ENCODE results near the gene HCST. TPM values are rescaled to one million over a fixed set of nuclear protein-coding genes. Genes with fewer than 3 reads are reported as not detected.
A peak's percentile ranks its signal among the peaks of the same experiment; 100 is the strongest.

The HCST gene
- total and polyA plus RNA-seq, 2 of the 13 experiments (the other 11 are each of a cell fraction or from before 2014, with no cell fraction given): 0.24 to 1.2 TPM

DNA sequence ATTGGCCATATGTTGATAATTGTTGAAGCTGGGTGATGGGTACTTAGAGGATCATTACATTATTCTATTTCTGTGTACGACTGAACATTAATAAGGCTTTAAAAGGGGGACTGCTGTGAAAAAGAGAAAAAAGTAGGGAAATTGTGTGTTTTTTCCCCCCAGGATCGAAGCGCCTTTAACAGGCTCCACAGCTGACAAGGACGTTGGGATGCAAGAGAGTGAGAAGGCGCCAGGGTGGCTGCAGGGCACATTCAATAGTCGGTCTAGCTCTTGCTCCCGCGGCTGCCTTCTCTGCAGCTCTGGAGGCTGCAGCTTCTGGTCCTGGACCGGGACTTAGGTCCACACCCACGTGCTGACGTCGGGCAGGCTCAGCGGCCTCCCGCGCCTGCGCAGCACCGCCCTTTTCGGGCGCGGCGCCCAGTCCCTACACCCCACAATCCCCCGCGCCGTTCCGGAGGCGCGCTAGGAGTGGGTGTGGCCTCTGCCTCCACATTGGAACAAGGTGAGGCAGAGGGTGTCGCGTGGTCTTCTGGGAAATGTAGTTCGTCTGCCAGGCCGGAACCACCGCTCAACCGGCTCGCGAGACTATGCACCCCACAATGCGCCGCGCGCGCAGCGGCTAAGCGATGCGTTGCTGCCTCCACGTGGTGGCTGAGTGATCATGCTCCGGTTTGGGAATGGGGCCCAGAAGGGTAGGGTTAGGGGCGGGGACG is 29.0 kb downstream of the HCST start:
- peak overlapping the region; percentile 85 for H2AFZ ChIP-seq (ENCODE audit: low read length)
- H3K4me3 ChIP-seq (replicated peaks in 1 of 3; ENCODE audit: insufficient read depth in 1 of 3, low read depth in 2 of 3, low read length in 3 of 3): peak overlapping the region; percentile 7 to 61 (median 38); a peak in 4 of 6 replicates
- peak; percentile 98 for FAIRE-seq
- no peak; the same call in 1 of the 2 replicates for TF ChIP-seq RCOR2 (CRISPR knock-in tag; IDR thresholded peaks at IDR 0.05)
- TF ChIP-seq, protein P1, sequence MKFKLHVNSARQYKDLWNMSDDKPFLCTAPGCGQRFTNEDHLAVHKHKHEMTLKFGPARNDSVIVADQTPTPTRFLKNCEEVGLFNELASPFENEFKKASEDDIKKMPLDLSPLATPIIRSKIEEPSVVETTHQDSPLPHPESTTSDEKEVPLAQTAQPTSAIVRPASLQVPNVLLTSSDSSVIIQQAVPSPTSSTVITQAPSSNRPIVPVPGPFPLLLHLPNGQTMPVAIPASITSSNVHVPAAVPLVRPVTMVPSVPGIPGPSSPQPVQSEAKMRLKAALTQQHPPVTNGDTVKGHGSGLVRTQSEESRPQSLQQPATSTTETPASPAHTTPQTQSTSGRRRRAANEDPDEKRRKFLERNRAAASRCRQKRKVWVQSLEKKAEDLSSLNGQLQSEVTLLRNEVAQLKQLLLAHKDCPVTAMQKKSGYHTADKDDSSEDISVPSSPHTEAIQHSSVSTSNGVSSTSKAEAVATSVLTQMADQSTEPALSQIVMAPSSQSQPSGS (CRISPR knock-in tag; IDR thresholded peaks at IDR 0.05): peak; percentile 77
- TF ChIP-seq, protein P2, sequence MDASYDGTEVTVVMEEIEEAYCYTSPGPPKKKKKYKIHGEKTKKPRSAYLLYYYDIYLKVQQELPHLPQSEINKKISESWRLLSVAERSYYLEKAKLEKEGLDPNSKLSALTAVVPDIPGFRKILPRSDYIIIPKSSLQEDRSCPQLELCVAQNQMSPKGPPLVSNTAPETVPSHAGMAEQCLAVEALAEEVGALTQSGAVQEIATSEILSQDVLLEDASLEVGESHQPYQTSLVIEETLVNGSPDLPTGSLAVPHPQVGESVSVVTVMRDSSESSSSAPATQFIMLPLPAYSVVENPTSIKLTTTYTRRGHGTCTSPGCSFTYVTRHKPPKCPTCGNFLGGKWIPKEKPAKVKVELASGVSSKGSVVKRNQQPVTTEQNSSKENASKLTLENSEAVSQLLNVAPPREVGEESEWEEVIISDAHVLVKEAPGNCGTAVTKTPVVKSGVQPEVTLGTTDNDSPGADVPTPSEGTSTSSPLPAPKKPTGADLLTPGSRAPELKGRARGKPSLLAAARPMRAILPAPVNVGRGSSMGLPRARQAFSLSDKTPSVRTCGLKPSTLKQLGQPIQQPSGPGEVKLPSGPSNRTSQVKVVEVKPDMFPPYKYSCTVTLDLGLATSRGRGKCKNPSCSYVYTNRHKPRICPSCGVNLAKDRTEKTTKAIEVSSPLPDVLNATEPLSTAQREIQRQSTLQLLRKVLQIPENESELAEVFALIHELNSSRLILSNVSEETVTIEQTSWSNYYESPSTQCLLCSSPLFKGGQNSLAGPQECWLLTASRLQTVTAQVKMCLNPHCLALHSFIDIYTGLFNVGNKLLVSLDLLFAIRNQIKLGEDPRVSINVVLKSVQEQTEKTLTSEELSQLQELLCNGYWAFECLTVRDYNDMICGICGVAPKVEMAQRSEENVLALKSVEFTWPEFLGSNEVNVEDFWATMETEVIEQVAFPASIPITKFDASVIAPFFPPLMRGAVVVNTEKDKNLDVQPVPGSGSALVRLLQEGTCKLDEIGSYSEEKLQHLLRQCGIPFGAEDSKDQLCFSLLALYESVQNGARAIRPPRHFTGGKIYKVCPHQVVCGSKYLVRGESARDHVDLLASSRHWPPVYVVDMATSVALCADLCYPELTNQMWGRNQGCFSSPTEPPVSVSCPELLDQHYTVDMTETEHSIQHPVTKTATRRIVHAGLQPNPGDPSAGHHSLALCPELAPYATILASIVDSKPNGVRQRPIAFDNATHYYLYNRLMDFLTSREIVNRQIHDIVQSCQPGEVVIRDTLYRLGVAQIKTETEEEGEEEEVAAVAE (CRISPR knock-in tag; IDR thresholded peaks at IDR 0.05; ENCODE audit: borderline replicate concordance): peak; percentile 72; the same call in 1 of the 2 replicates
- TF ChIP-seq TBX2 (CRISPR knock-in tag; IDR thresholded peaks at IDR 0.05; ENCODE audit: borderline replicate concordance): peak; percentile 92
- no peak for TF ChIP-seq ZNF75D (CRISPR knock-in tag; IDR thresholded peaks at IDR 0.05; ENCODE audit: borderline replicate concordance)
- peak; percentile 70 for TF ChIP-seq HNRNPLL (IDR thresholded peaks at IDR 0.05; ENCODE audit: low read depth, low read length, poor library complexity, severe bottlenecking)
- TF ChIP-seq, protein P3, sequence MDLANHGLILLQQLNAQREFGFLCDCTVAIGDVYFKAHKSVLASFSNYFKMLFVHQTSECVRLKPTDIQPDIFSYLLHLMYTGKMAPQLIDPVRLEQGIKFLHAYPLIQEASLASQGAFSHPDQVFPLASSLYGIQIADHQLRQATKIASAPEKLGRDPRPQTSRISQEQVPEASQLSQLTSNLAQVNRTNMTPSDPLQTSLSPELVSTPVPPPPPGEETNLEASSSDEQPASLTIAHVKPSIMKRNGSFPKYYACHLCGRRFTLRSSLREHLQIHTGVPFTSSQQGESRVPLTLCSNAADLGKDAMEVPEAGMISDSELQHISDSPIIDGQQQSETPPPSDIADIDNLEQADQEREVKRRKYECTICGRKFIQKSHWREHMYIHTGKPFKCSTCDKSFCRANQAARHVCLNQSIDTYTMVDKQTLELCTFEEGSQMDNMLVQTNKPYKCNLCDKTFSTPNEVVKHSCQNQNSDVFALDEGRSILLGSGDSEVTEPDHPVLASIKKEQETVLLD (CRISPR knock-in tag; IDR thresholded peaks at IDR 0.05; ENCODE audit: low read depth): peak; percentile 38; the same call in 1 of the 2 replicates
- peak; percentile 79 for TF ChIP-seq ZMAT3 (CRISPR knock-in tag; conservative IDR thresholded peaks at IDR 0.05)
- no peak for TF ChIP-seq MTF1 (CRISPR knock-in tag; IDR thresholded peaks at IDR 0.05)
- TF ChIP-seq MZF1 (CRISPR knock-in tag; IDR thresholded peaks at IDR 0.05; ENCODE audit: borderline replicate concordance): no peak
- no peak for TF ChIP-seq MAFG (CRISPR knock-in tag; IDR thresholded peaks at IDR 0.05)
- TF ChIP-seq ZBTB20 (CRISPR knock-in tag; IDR thresholded peaks at IDR 0.05; ENCODE audit: borderline replicate concordance, low read depth): no peak
- TF ChIP-seq KLF6 (CRISPR knock-in tag; IDR thresholded peaks at IDR 0.05): no peak
- peak; percentile 69 for TF ChIP-seq ZNF781 (CRISPR knock-in tag; IDR thresholded peaks at IDR 0.05; ENCODE audit: borderline replicate concordance, not compliant biosample characterization)
- peak; percentile 96 for TF ChIP-seq CHD2 (IDR thresholded peaks at IDR 0.05; ENCODE audit: low read depth, low read length)
- TF ChIP-seq ZMYM2 (CRISPR knock-in tag; IDR thresholded peaks at IDR 0.05): no peak

More for the DNA sequence above, 29.0 kb downstream of the HCST start:
- H3K4me1 ChIP-seq (ENCODE audit: insufficient read depth, low read length): peaks cover 21% of the 10 kb centered on the region
- H3K27me3 ChIP-seq (ENCODE audit: control insufficient read depth in 1 of 2, insufficient read depth in 2 of 2, low read length in 2 of 2): no peaks in the 10 kb centered on the region; a peak in 2 of 5 replicates
- H3K36me3 ChIP-seq (replicated peaks in 1 of 2; ENCODE audit: control insufficient read depth in 1 of 2, insufficient read depth in 2 of 2, low read length in 2 of 2): no peaks in the 10 kb centered on the region
- H3K9ac ChIP-seq (ENCODE audit: insufficient read depth, low read depth, low read length): peak overlapping the region; percentile 32; the same call in 1 of the 2 replicates
- ATAC-seq (peak; percentile 97), DNase-seq (ENCODE audit: low spot score) (peak; percentile 98)
- H3K9me3 ChIP-seq (ENCODE audit: low read length): no peaks in the 10 kb centered on the region
- in situ Hi-C loops (cut with HindIII; ENCODE audit: extremely low pct_ligation_motif_present, low pct_unique_long_range_greater_than_20kb) (loop anchor here (10.0 kb wide), 1 partner anchor 47 kb away; no protein-coding TSS in a partner anchor), intact Hi-C loops (cut with micrococcal nuclease; ENCODE audit: unreplicated experiment) (loop anchor here (1.0 kb wide), 3 partner anchors 49 to 187 kb away; partner anchors contain the start of gene PRODH2)
- POLR2A ChIA-PET: interaction anchor here (0.6 to 1.3 kb wide), 7 partner anchors 13 to 191 kb away, joined by 3 to 7 read pairs (median 4); partner anchors contain the start of genes LIN37 and NFKBID
- H3K27ac ChIP-seq (ENCODE audit: extremely low read length, insufficient read depth, low read length): no peak overlapping the region
- H3K4me2 ChIP-seq (ENCODE audit: low read depth, low read length): peak overlapping the region; percentile 87
- no peaks in the 10 kb centered on the region for H4K20me1 ChIP-seq (ENCODE audit: insufficient read depth, low read length)
- CTCF ChIA-PET (ENCODE audit: low intra/inter-chr PET ratio, low total read pairs): interaction anchor here (1.0 to 2.1 kb wide), 3 partner anchors 49 to 238 kb away, joined by 3 to 36 read pairs (median 11); no protein-coding TSS in a partner anchor
- H3K79me2 ChIP-seq (ENCODE audit: insufficient read depth, low read length): no peaks in the 10 kb centered on the region
- BruUV-seq (replicated peaks): no TSS peak
- 2% methylated on average over 32 of the region's 47 CpGs for WGBS (ENCODE audit: low lambda C conversion rate)
